B cell (primary cell): ENCODE measurements around the gene SSR3.

Experiments
- CTCF ChIP-seq: fragments of 200-600 bp; IDR thresholded peaks from one replicate; pipeline ENCODE4 v1.8.0; 2022; ENCODE audit warnings: antibody characterized with exemption, mild to moderate bottlenecking
- EZH2 ChIP-seq: IDR thresholded peaks from 2 replicates; pipeline ENCODE4 v1.6.1; 2012; ENCODE audit warnings: borderline replicate concordance, low read depth, mild to moderate bottlenecking, moderate library complexity, low read length; ENCODE audit not compliant: insufficient read depth, poor library complexity, severe bottlenecking

DNA sequence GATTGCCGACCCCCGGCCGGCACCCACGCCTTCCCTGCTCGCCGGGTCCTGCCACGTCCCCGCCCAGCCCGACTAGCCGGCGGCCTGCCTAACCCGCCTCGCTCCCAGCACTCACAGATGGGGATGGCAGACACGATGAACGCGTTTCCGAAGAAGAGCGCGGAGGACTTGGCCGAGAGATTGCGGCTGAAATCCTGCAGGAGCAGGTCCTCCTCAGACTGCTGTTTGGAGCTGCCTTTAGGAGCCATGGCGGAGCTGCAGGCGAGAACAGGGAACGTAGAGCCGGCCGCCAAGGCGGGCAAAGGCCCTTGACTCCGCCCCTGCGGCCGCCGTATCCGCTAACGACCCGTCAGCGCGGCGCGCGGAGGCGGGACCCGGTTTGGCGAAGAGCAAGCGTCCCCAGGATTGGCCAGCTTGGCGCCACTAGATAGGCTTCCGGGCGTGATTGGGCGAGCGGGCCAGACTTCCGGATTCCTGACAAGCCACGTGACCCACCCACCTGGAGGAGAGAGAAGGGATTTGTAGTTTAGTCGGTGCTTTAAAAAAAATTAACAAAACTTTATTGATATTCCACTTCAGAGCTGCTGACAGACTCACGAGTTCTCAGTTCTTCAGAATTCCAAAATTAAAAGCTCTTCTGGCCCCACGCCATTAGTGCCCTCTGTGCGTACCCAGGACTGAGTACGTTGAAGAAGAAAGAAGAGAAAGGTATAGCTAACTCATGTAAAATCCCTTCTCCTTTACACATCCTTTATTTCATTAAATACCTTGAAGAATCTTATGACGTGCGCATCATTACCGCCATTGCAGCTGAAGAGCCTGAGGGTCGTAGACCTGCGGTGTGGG is at the start of gene SSR3:
- TF ChIP-seq CTCF, result no peak
- no peak for TF ChIP-seq EZH2
